Stimulated activated naive CD4-positive, alpha-beta T cell (primary cell): ENCODE data around the gene CSRNP3.
"Not testable (repeated sequence)": the region's sequence is repeated elsewhere in the genome, so short reads cannot be mapped to it uniquely, and the experiment has no call there.

Source experiments
- DNase-seq, 6 experiments: peaks; one replicate each; lab custom pipeline; 2025; lab: John Stamatoyannopoulos, UW

CSRNP3 gene

DNA sequence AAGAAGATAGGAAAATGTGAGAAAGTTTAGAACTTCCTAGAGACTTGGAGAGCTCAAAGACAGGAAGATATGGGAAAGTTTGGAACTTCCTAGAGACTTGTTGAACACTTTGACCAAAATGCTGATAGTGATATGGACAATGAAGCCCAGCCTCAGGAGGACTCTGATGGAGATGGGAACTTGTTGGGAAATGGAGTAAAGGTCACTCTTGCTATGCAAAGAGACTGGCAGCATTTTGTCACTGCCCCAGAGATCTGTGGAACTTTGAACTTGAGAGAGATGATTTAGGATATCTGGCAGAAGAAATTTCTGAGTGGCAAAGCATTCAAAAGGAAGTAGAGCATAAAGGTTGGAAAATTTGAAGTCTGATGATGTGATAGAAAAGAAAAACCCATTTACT is 121.5 kb downstream of the CSRNP3 start:
- DNase-seq = not testable (repeated sequence)

DNA sequence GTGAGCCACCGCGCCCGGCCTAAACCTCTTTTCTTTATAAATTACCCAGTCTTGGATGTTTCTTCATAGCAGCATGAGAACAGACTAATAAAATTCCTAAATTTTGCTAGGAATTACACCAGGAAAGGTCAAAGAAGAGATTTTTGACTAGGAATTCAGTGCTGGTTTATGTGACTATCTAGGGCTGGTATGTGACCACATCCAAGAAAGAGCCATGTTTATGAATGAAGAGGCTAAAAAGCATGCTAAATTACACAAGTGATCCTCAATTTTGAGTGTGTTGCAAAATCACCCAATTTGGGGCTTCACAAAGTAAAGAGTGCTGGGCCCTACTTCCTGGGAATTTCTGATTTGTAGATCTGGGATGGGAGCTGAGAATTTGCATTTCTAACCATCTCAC is 123.6 kb downstream of the CSRNP3 start:
- no peak for DNase-seq

DNA sequence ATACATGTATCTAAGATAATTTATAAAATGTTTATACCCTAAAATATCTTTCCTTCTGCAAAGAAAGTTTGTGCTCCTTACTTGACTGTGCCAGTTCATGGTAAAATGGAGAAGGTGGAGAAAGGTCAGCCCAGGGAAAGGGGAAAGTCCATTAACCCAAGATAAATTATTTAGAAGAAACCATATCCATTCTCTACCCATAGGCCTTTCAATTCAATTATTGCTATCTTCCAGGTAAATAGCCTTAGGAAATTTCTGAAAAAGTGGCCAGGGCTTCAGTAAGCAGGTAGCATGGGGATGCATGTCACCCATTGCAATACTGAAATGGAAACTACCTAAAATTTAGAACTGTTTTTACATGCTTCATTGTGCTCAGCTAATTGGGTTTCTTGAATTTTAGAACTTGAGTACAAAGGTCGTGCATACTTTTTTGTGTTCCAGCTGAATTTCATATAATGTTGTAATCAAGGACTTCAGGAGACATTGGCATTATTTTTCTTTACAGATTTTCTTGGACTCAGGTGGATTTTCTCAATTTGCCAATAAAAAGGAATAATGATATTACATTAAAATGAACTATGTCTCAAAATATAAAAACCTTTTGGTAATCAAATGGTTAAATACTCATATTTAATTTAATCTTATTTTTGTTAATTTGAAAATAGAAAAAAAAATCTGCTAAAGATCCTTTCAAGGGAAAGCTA is 124.9 kb downstream of the CSRNP3 start:
- no peak for DNase-seq

DNA sequence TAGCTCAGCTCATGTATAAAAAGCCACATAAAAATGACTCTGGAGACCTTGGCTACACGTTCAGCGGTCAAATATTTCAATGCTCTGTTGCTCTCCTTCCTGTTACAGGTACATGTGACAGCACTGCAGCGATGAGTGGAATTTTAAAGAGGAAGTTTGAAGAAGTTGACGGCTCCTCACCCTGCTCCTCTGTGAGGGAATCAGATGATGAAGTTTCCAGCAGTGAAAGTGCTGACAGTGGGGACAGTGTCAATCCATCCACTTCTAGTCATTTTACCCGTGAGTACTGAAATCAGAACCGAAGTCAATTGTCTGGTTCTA is 125.4 kb downstream of the CSRNP3 start:
- DNase-seq = no peak

DNA sequence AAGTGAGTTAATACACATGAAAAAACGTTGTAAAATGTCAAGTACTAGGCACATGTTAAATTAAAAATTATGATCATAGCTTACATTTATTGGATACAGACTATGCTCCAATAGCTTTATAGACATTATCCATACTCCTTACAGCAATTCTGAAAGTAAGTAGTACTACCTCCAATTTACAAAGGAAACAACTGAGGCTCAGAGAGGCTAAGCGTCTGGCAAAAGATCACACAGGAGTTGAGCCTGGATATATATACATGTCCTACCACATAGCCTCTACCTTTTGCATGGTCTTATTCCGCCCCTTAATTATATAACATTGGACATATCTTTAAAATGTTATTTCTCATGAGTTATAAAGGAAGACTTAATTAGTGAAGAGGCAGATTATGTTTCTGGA is 127.3 kb downstream of the CSRNP3 start:
- no peak for DNase-seq

DNA sequence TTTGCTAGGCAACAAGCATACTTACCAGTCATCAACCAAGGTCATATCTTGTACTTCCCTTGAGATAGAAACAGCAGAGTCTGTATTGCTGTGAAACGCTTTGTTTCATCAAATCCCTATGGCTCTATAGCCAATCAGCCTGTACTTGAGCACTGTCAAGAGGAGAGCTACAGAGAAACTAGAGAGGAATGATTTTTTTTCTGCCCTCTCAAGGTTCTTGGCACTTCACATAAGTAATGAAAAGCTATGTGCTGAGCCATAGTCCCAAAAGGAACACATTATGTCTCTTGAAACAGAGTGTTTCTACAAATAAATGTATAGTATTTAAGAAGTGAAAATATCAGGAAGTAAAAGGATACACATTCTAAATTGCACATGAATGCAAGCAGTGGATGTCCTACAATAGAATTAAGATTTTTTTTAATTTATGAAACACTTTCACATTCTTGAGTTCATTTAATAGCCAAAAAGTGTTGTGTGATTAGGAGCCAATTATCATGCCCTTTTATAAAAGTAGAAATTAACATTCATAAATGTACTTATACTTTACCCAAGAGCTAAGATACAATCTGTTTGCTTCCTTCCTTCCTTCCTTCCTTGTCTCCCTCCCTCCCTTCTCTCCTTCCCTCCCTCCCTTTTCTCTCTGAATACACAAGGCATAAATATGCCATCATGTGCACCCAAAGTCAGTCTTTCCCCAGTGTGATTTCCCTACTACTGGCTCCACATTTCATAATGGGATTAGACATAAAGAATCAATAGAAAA is 131.8 kb downstream of the CSRNP3 start:
- DNase-seq = no peak

DNA sequence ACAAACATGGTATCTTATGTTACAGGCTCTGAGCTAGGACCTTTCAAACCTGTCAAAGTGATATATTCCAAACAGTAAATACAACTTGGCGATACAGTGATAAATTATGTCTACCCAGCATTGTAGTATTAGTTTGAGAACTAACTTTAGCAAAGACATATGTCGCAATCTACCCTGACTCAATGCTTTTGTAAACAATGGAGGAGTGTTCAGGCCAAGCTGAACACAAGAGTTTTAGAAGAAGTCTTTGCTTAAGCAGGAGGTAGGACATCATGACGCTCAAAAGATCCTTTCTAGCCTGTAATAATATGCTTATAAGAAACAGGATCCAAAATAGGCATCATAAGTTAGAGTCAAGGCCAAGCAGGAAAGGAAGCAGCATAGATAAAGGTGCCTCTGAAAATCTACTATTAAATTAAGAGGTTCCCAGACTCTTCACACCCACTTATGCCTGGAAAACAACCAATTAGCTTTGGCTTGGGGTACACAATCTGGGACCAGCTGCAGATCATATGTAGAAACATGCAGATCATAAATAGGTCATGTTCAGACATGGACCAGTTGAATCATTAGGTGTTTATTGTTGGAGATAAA is 132.5 kb downstream of the CSRNP3 start:
- DNase-seq = no peak

DNA sequence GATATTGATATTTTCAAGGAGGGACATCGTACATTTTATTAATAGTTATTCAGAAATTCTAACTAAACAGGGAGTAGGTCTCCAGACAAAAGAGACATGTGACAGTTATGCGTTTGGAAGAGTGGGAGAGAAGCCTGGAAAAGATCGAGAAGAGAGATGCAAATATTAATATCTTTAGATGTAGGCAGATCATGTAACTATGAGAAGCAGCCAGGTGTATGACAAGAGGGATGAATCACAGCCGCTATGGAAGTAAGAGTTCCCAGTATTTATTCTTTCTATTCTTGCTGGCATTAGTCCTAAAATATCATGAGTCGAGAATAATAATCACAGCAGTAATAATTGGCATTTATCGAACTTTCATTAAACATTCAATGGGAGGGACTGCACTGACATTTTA is 140.2 kb downstream of the CSRNP3 start:
- DNase-seq = no peak

DNA sequence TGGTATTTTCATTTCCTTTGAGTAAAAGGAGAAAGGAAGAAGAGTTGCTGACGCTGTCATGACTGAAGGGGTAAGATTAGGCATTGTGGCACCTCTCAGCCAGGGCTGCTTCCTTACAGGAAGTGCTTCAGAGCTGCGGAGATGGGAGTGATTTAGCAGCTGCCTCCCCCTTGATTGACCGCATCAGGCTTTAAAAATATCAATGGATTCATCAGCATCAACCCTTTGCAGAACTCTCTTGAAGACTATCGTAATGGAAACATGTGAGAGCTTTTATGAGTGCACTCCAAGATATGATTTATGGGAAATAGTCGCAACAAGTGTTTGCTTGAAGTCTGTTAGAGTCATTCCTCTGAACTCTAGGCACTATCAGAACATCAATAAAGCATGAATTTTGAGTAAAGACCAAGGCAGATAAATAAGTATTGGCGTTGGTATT is 141.1 kb downstream of the CSRNP3 start:
- peak in 2 of 6 experiments; percentile 1 to 2 for DNase-seq

DNA sequence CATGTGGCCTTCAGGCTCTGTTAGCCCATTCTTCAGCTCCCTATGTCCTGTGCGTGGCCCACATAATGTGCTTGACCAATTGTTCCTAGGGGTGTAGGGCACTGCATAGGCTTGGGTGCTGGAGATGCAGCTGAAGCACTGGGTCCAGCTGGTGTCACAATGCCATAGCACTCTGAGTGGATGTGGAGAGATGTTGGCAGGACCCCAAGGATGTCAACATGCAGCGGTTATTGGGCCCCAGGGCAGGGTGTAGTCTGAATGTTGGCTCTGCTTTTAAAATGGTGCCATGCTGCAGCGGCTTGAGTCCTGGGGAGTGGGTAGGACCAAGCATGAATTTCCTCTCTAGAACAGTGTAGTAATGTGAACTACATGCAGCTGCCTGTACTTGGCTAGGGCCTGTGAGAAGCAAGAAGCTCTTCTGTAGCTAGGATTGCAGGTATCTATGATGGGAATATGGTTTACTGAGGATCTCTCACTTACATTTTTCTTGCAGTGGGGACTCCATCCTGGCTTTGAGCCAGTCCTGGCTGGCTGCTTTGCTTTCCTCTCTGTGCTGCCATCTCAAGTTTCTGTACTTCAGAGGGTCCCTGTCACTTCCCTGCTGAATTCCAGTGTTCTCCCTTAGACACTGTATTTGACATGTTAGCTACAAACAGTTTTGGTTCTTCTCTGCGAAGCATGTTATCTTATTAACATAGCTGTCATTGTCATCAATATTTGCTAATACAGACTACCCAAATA is 148.4 kb downstream of the CSRNP3 start:
- no peak for DNase-seq

DNA sequence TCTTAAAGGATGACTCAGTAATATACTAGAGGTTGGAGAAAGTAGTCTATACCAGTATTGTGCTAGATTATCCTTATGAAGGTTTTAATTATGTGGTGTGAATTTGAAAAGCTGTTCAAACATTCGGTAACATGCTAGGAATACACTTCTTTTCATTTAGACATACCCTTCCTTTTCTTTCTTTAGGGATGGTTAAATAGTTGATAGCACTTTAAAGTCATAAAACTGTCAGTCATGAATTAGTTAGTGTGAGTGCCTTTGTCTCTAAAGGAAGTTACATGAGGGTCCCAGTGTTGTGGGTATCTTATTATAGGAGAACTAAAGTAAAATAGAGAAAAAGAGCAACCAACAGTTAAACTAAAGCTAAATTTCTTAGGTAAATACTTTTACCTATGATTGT is 149.3 kb downstream of the CSRNP3 start:
- DNase-seq = no peak

DNA sequence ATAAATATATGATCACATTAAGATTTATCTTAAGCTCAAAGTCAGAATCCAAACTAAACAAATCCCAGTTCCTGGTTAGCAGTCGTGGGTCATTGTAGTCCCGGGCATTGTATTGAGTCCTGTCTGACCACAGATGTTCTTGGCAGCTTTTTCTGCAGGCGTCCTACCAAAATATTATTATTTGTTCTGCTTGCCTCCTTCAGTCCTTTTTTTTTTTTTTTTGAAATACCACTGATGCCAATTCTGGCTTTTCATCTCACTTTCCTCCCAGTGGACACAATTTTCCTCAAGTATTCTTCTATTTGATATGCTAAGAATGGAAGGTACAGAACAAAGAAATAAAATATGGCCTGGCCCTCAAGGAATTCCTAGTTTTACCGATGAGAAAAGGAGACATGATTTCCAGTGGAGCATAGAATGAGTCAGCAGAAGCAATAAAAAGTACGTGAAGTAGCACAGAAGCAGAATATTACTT is 151.6 kb downstream of the CSRNP3 start:
- no peak for DNase-seq

DNA sequence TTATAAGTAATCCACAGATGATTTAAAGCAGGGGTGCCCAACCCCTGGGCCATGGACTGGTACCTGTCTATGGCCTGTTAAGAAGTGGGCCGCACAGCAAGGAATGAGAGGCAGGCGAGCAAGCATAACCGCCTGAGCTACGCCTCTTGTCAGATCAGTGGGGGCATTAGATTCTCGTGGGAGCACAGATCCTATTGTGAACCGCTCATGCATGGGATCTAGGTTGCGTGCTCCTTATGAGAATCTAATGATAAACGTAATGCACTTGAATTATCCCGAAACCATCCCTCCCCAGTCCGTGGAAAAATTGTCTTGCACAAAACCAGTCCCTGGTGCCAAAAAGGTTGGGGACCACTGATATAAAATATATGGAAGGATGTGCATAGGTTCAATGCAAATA is 153.7 kb downstream of the CSRNP3 start:
- no peak for DNase-seq

DNA sequence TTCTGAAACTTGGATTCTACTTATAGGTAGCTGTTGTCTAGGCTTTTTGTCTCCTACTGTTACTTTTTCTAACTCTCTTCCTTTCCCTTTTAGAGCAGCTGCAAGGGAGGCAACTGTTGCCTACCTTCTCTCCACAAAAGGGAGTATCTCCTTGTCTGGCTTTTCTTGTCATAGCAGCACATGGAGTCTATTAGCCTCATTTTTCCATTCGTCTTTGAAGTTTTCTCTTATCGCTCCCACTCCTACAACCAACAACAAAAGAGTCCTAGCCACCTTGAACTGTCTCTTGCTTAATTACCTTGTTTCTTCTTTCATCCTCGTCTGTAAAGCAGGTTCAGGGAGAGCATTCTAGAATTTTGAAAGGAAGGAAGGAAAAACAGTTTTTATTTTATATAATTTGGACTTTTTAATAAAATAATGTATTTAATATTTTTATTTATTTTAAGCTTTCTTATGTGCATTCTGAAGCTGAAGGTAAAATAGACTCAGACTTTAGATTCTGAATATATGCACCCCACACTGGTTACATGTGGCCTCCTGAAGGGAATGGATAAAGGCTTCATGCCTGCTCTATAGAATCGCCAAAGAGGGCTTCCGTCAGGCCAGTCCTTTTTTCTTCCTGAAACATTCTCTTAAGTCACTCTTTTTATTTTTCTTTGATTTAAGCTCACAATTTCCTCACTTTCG is 154.4 kb downstream of the CSRNP3 start:
- no peak for DNase-seq

DNA sequence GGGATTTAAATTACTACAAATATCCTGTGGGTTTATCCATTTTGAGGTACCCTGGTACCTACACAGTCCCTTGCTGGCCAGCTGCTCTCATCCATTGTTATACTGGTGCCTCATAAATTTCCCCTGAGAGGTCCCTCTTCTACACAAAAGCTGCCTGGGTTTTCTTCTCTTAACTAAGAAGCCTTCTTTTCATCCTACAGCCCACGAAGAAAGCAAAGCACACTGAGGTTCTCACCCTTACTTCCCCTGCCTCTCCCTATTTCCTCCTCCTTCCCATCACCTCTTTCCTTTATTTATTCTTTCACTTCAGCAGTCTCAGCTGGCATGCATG is 154.9 kb downstream of the CSRNP3 start:
- no peak for DNase-seq

DNA sequence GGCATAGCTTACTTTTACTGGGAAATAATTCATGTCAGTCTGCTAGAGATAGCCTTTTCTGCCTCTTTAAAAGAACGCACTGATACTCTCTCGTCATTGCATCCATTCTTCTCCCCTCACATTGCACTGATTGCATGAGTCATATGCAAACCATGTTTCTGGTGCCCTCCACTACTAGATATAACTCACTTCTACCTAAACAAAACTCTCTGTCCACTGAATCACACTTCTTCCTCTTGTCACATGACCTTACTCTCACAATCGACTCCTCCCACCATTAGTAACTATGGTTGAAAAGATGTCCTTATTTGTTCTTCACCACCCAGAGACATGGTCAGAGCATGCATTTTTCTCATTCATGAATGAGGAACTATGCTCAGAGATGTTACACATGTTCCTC is 158.0 kb downstream of the CSRNP3 start:
- no peak for DNase-seq

DNA sequence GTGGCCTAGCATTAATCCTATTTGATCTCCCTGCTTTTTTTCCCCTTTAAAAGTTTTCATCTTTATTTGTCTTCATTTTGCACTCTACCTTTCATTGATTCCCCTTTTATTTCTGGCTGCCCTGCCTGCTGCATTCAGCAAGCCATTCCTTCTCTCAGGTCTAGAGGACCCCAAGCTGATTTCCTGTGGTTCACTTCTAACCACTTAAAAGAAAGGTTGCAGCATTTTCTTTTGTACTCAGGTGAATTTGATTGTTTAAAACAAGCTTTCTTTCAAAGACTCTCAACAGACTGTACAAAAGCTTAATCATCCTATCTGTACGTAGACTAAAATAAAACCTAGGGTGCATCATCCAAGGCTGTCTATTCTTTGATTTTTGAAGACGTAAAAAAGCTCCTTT is 160.3 kb downstream of the CSRNP3 start:
- DNase-seq = peak in 1 of 6 experiments; percentile 1

DNA sequence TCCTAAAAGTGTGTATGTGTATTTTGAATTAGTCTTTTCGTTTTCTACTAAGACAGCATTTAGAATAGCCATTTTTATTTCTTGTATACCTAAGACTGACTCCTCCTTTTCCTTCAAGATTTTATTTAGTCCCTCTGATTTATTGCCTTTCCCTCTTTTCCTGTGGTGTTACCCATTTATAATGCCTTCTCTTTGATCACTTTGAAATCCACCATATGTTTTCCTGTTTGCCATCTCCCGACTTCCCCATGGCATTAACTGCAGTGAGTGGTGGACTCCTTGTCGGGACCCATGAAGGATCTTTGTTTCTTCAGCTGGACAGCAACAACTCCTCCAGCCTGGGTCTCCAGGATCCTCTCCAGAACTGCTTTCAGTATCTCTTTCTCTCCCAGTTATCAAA is 160.7 kb downstream of the CSRNP3 start:
- no peak for DNase-seq

DNA sequence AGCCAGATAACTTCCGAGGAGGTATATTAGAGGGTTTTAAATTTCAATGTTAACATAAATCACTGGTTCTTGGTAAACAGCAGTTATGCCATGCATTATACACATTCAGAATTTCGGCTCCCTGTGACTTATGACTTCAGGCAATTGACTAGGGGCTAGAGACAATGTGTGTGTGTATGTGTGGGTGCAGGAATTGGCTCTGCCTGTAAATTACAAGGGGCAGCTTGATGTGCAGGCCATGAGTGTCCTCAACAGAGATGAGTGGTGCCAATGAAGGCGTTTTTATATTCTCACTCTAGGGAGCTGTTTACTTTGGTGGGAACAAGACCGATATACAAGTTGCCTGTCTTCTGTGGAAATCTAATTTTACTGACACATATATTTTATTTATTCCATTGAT is 161.6 kb downstream of the CSRNP3 start:
- no peak for DNase-seq

DNA sequence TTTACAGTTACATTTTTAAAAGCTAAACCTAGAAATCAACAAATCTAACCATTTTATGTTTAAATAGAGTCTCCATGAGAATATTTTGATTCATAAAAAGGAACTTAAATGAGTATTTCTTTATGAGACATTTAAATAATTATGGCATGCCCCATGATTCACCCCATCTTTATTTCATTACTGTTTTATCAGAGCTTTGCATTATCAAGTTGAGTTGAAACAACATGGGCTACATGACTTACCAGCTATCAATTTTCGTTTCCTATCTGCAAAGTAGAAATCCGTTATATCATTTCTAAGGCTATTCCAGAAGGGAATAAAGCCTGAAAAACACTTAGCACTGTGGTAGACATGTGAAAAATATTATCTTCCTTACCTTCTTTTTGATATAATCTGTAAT is 163.1 kb downstream of the CSRNP3 start:
- DNase-seq = no peak

DNA sequence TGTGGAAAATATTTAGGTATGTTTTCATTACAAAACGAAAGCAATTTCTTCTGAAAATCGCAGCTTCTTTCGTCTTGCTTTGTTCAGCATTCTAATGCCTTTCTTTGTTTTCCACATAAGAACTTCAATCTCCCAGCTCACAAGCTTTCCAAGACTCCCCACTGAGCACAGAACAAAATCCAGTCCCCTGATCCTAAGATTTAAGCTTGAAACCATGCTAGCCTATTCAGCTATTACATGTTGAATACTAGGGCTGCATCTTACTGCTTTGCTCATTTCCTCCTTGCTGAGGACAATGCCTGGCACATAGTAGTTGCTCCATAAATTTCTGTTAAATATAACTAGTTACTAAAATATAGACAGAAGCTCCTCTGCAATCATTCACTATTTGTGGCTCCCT is 163.9 kb downstream of the CSRNP3 start:
- no peak for DNase-seq

DNA sequence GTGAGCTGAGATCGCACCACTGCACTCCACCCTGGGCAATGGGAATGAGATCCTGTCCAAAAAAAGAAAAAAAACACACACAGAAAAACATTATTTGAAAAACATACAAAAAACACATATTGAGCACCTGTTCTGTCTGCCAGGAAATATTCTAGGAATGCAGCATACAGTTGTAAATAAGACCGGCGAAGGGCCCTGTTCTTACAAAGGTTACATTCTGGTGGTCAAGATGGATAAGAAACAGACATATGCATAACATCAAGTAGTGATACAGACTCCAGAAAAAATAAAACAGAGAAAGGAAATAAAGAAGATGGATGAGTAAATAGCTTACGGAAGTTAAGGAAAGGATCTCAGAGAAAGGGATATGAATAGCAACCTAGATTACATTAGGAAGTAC is 164.8 kb downstream of the CSRNP3 start:
- DNase-seq = no peak
